COLO668 (cell line): ENCODE results near the gene AREG.
"Not testable (repeated sequence)": the region's sequence is repeated elsewhere in the genome, so short reads cannot be mapped to it uniquely, and the experiment has no call there.

Experiments used
- DNase-seq: peaks from one replicate; lab custom pipeline; 2025; ENCODE audit not compliant: unreplicated experiment; lab: John Stamatoyannopoulos, UW

The AREG gene, protein sequence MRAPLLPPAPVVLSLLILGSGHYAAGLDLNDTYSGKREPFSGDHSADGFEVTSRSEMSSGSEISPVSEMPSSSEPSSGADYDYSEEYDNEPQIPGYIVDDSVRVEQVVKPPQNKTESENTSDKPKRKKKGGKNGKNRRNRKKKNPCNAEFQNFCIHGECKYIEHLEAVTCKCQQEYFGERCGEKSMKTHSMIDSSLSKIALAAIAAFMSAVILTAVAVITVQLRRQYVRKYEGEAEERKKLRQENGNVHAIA

DNA sequence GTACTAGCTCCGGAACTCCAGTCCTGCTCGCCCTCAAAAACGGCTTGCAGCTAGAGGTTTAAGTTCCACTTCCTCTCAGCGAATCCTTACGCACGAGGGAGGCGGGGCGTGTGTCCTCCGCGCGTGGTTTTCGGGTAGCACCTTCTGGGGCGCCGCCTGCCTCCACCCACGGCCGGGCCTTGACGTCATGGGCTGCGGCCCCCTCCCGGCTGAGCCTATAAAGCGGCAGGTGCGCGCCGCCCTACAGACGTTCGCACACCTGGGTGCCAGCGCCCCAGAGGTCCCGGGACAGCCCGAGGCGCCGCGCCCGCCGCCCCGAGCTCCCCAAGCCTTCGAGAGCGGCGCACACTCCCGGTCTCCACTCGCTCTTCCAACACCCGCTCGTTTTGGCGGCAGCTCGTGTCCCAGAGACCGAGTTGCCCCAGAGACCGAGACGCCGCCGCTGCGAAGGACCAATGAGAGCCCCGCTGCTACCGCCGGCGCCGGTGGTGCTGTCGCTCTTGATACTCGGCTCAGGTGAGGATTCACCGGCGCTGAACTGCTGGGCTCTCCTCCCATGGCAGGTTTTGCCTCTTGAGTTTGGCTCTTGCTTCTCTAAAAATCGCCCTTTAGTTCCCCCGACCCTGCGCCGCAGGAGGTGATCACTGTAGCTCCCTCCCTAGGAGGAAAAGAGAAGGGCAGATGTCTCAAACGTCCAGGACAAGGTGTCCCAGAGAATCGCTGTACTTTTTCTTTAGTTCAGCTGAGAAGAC, at the start of gene AREG:
Gene AREG, plus strand, starts transcription at position 246 of the 752 bp plus-strand sequence. Its CDS starts 210 bp downstream, at position 456.
- peak; percentile 88 for DNase-seq

DNA sequence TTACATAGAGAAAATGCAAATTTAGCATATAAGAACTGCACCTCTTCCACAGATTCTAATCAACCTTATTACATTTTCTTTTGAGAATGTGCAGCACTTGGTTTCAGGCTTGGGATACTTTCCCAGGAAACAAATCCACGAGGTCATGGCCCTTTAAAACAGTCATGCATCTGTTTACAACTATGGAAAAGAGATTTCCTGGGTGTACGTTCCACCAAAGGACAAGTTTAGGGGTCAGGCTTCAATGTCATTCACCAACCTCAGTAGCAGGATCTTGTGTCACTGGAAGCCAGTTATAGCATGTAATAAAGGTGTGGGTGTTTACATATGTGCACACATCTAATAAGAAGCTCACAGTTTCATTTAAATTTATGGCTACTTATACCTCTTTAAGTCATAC, 49.3 kb upstream of the AREG start:
- no peak for DNase-seq

DNA sequence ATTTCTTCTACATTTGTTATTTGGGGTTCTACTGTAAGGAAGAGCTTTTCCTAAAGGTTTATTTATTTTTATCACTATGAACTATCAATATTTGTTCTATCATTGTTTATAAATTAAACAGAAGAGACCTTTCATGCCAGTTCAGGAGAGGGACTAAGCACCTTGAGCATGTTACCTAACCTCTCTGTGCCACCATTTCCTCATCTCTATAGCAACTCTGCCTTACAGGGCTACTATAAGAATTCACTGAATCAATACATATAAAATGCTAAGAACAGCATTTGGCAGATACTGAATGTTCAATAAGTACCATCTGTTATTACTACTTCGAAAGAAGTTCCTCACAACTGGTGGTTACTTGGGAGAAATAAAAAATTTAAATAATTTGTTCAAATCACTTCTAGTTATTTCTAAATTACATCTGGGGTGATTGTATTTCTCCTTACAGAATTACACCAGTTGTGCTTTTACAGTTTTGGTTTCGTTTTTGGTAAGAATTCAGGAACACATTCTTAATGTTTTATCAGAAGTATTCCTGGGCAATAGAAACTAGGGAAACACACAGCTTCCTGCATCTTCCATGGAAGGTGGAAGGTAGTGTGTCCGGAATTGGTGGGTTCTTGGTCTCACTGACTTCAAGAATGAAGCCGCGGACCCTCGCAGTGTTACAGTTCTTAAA, 47.0 kb upstream of the AREG start:
- DNase-seq, result no peak

DNA sequence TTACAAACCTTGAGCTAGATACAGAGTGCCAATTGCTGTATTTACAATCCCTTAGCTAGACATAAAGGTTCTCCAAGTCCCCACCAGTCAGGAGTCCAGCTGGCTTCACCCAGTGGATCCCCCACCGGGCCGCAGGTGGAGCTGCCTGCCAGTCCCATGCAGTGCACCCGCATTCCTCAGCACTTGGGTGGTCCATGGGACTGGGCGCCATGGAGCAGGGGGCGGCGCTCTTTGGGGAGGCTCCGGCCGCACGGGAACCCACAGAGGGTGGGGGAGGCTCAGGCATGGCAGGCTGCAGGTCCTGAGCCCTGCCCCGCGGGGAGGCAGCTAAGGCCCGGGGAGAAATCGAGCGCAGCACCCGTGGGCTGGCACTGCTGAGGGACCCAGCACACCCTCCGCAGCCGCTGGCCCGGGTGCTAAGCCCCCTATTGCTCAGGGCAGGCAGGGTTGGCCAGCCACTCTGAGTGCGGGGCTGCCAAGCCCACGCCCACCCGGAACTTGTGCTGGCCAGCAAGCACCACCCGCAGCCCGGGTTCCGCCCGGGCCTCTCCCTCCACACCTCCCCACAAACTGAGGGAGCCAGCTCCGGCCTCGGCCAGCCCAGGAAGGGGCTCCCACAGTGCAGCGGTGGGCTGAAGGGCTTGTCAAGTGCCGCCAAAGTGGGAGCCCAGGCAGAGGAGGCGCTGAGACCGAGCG, 45.9 kb upstream of the AREG start:
- DNase-seq, result not testable (repeated sequence)

DNA sequence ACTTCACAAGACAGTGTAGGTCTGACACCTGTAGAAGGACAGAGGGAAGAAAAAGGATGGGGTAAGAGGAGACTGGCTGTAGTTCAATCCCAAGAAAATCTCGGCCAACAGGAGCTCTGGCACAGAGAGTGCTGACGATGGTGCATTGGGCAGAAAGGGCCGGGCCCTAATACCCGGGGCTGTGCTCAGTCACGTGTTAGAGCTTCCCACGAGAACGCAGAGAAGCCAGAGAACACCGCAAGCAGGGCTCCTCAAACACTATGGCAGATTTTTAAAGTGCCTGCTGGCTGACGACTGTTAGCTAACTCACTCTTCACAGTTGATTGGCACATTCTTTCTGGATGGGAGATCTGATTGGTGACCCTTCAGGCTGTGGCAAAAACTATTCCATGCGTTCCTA, 44.5 kb upstream of the AREG start:
- no peak for DNase-seq

DNA sequence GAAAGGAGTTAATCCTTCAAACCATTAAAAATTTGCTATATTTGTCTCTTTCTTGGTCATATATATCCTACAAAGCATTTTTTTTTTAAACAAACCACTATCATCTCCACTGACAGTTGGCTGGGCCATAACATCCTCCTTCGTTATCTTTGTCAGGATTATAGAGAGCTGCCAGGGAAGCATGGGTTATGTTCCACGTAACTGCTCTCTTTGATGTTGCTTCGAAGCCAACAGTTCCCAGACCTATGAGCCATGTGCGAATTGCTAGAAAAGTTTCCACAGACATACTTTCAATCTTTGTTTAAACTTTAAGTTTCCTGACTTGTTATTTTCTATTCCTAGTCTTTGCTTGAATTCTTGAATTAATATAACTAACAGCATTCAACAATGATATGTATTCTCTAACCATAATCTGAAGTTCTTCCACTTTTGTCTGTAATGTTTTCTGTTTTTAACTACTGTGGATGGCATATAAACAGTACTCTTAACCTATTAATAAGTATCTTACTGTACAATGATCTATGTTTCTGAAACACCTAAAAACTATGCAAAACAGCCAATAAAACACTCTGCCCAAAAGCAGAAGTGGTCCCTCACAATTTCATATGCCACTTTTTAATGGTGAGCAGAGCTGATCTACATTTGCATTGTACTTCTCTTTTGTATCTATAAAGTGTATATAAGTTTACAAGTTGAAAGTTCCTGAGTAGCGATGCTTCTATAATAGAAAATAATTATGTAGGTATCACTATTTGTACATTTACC, 42.1 kb upstream of the AREG start:
- DNase-seq, result no peak

DNA sequence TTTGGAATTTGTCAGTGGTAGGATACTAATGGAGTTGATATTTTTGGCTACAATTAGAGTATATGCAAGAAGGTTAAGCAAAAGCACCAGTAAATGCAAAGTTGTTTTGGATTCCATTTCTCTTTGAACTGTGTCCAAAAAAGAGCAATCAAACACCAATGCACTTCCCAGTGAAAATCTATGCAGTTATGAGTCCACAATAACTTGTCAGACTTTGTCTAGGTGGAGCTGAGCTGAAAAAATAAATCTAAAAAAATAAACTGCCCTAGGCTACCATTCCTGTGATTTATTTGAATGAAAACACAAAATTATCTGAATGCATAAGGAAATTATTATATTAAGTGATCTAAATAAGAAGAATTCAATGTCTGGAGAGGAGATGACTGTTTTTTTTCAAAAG, 37.0 kb upstream of the AREG start:
- DNase-seq, result no peak

DNA sequence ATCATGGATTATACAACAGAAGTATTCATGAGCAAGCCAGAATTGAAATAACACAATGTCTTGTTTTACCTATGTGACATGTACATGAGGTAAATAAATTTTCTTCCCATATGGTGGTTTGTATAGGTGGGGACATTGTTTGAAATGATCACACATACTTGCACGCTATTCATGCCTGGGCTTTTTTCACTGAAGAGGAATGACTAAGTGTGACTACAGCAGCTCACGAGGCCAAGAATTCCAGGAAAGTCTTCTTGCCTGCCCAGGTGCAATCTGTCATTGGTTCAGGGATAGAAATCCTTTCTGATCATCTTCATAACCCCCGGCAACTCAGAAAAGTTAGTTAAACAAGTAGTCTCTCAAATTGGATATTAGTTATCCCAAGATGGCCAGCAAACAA, 36.3 kb upstream of the AREG start:
- no peak for DNase-seq

DNA sequence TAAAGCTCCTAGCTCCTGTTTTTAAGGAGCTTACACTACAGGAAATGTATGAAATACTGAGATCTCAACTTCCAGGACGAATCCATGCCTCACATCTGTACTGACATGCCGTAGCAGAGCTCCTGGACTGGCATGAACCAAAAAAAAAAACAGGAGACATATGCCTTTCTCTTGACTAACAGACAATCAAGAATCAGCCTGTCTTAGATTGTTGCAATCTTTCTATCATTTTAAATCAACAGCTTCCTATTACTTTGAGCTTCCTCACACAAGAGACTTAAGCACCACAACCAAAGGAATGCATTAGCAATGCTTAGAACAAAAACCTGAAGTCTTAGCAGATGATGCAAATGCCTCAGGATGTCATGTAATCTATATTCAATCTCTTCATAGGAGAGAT, 34.7 kb upstream of the AREG start:
- no peak for DNase-seq

DNA sequence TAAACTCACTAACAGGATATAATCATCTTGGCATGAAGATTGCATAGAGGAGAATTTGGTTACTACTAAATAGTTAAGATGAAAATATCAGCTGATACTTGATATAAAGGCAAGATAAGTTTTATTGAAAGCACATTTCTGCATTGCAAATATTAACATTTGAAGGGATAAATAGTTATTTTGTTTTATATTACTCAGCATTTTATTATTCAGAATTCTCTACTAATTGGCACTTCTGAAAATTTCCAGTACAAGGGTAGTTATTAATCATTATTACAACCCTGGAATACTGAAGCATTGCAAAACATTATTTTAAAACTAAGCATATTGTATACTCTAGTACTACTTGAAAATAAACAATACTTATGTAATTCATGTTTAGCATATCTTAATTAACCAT, 32.7 kb upstream of the AREG start:
- DNase-seq, result no peak

DNA sequence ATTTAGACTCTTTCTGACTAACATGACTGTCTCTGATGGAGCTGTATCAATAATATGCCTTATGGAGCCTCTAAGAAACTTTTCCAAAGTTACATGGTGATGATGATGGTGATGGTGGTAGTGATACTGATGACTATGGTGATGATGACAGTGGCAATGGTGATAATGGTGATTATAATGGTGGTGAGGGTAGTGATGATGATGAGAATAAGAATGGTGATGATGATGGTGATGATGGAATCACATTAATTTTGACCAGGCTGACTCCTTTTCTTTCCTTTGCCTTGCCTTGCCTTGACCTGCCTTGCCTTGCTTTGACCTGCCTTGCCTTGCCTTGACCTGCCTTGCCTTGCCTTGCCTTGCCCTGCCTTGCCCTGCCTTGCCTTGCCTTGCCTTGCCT, 31.7 kb upstream of the AREG start:
- DNase-seq, result no peak

DNA sequence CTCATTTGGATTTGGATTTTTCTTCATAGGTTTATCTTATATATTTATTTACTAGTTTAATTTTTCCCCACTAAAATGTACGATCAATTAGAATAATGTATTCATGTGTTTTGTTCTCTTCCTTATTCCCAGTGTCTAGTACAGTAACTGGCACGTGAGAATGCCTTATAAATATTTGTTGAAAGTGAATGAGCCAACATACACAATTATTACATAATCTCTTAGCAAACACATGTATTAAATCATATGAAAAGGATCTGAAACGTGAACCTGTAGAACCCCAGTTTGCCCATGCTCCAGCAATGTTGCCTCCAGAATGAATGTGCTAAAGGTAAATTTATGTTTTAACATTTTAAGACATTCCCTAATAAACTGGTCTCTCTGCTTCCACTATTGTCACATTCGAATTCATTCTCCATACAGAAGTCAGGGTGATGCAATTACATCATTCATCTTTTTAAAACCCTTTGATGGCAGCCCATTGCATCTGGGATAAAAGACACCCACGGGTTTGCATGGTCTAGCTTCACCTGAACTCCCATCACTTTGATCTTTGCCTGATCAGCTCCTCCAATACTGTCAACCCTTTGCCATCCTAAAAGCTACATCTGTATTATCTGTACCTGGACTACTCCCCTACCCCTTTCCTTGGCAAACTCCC, 30.7 kb upstream of the AREG start:
- no peak for DNase-seq

DNA sequence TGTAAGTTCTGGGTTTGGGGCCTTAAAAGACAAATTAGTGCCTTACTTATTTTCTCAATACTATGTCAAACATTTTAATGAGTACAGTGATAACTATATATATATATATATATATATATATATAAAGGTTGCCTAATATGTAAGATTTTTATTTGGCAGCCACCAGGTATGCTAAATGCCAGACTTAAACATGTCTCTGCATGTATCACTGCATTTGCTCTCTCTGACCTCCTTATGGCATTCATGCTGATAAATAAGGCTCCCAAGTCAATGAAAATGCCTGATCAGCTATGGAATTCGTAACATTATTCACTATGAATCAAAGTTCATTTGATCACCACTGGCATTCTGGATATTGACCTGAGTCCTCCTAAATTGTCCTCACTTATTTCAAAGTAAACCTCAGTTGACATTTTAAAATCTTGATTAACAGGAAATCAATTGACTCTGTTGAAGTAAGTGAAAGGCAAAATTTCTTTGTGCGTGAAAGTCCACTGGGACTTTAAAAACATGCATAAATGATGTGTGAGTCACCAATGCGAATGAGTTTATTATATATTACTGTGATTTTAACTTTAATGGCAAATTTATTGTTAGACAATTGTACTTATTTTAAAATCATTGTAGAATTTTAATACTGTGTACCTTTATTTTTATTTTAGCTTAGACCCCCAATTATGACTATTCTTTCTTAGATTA, 29.2 kb upstream of the AREG start:
- DNase-seq, result no peak

DNA sequence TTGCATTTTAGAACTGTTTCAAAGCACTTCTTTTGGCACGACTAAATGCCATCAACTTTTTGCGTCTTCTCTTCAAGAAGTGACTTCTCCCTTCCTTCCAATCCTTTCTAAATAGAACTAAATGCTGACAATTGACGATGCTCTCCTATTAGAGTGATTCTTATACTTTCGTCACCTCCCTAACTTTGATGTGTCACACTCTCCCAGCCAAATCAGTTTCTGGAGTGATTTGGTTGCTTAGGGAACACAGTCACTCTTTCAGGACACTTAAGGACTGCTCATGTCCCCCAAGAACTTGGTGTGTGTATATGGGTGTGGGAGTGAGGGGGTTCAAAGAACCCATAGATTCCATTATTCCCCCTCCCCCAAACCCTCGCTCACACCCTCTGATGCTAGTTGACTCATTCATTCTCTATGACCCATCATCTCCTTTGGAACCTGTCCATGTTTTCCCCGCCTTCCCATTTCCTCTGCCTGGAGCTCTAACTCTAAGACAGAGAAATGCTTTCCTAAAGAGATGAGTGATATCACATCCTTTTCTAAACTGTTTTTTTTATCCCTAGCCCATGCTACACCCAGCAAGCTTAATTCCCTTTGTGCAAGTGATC, 26.8 kb upstream of the AREG start:
- no peak for DNase-seq

DNA sequence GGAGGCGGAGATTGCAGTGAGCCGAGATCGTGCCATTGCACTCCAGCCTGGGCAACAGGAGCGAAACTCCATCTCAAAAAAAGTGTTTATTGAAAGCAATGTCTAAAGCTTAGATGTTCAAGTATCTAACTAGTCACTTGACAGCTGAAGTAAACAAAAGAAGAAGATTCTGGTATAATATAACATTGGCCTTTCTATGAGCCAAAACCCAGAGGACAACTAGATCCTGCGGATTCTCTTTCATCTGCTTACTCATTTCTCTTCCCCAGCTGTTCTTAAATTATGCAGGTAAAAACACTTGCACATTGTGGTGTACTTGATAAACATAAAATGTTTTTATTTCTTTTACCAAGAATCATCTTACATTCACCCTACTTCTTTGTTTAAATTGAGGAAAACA, 24.1 kb upstream of the AREG start:
- DNase-seq, result no peak

DNA sequence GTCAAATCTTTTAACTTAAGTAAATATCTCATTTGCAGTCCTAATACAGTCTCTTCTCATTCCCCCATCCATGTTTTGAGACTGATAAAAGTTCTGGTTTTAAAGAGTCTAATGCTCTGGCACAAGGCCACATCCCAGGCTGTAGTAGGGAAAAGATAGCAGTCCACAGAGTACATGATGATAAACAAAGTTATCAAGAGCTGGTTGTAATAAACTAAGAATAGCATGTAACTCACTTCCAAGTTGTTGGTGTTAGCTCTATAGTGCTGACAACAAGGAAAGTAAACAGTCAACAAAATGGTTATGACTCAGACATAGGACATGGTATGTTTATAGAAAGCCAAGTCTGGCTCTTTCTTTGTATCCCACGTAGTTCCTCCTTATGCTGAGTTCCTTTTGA, 21.8 kb upstream of the AREG start:
- DNase-seq, result no peak

DNA sequence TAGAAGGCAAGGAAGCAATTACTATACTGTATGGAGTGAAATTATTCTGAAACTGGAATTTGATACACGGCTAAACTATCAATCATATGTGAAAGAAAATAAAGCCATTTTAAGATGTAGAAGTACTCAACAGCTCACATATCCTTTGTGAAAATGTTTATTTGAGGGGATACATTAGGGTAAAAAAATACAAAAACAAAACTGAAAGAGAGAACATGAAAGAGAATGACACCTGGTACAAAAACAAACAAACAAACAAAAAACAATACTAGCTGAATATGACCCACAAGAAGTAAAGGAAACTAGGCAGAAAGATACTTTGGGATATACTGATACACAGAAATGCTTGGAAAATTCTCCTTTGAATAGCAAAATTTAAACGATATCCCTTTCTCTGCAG, 20.8 kb upstream of the AREG start:
- no peak for DNase-seq

DNA sequence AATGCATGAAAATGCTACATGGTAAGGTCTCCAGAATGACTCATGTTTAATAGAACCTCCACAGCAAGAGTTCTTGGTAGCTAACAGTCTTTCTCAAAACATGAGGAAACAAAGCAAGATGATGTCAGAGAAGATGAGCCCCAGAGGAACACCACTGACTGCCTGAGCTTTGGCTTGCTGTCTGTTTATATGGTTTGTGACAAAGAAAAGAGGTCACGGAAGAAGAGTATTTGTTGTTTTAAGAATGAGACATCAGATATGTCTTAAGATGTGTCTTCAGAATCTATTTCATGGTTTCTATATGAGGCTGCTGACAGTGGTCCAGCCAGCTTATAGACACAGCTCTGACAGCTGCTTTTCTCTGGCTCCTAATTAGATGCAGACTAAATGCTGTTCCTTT, 18.8 kb upstream of the AREG start:
- no peak for DNase-seq

DNA sequence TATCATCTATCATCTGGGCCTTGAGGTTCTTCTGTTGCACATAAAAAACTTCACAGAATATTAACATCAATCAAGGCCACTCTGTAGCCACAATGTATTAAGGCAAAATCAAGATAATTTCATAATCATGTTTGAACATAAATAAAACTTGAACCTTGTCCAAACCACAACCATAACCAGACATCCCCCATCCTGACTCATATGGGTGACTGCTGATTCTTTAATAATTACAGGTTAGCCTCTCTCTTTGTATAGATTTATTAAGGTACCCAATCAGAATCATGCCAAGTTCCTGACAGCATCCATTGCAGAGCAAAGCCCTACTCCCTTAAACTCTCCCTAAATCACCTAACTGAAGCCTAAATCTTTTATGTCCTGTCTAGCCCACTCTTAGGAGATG, 16.7 kb upstream of the AREG start:
- no peak for DNase-seq
